Stimulated activated CD4-positive, alpha-beta T cell treated with anti-CD3 and anti-CD28 coated beads, TNF-alpha, amount 100 ng/mL, for 4 hours (primary cell): Measurements from ENCODE around the gene KIAA1755.

Experiments
- DNase-seq, 3 experiments: peaks; one replicate each; pipeline ENCODE4 v3.0.0-alpha.2; 2020; ENCODE audit warnings: low read depth in 3 of 3

KIAA1755 gene

GRCh38 chr20:38165089-38165965, 95.2 kb downstream of the KIAA1755 start, which contains the start of gene TGM2:
Gene TGM2 (minus strand): TSS chr20:38165270. CDS start chr20:38165198, 72 bp downstream.
- DNase-seq: peak in 1 of 3 experiments; percentile 12

- DNase-seq: no peak
These were observed 95.9 kb downstream of the KIAA1755 start for GRCh38 chr20:38164624-38165088.

GRCh38 chr20:38164069-38164468, 96.5 kb downstream of the KIAA1755 start:
- no peak for DNase-seq

- DNase-seq: no peak
These were observed 97.4 kb downstream of the KIAA1755 start for GRCh38 chr20:38162878-38163875.

- DNase-seq: no peak
These were observed 98.4 kb downstream of the KIAA1755 start for GRCh38 chr20:38162149-38162548.

- DNase-seq: no peak
These were observed 99.1 kb downstream of the KIAA1755 start for GRCh38 chr20:38161412-38161774.
